Measurements from ENCODE around the gene GADL1. TPM values are rescaled to one million over a fixed set of nuclear protein-coding genes. Genes with fewer than 3 reads are reported as not detected.
A peak's percentile ranks its signal among the peaks of the same experiment; 100 is the strongest.

The GADL1 gene
- total RNA-seq, 4 donors from 2014 or later: 0.13 to 0.55 (median 0.42) TPM

GRCh38 chr3:30696403-30696819, 198.1 kb downstream of the GADL1 start:
- H3K4me1 ChIP-seq: peaks cover 28 to 35% of the 10 kb centered on the region in 2 donors
- no peak for DNase-seq

GRCh38 chr3:30695302-30696061, 199.0 kb downstream of the GADL1 start:
- intact Hi-C loops (cut with DNase I; ENCODE audit: low total_unique reads) (loop anchor here (5.0 to 10.0 kb wide), 4 partner anchors 181 to 578 kb away; no protein-coding TSS in a partner anchor), in situ Hi-C loops (cut with MboI; ENCODE audit: low sequenced_read_pairs in 4 of 4) (loop anchor here in 3 of 4 donors (10.0 to 25.0 kb wide), 4 partner anchors 183 to 658 kb away; no protein-coding TSS in a partner anchor)
- DNase-seq: no peak
- Histone ChIP-seq H3K4me3 (no peak overlapping the region), H3K27ac (peak overlapping the region in 3 of 4 donors; percentile 29 to 71 (median 44)), H3K4me1 (peaks cover 28 to 35% of the 10 kb centered on the region in 2 donors), H3K27me3 (no peaks in the 10 kb centered on the region), H3K9me3 (no peaks in the 10 kb centered on the region), H3K36me3 (peaks cover 0 to 8% of the 10 kb centered on the region in 2 donors)
- TF ChIP-seq POLR2A (IDR thresholded peaks at IDR 0.05): no peak
- TF ChIP-seq CTCF (IDR thresholded peaks at IDR 0.05 in 4 of 5, conservative IDR thresholded peaks at IDR 0.05 in 1 of 5): no peak
- ATAC-seq: peak in 1 of 2 donors; percentile 29

More at GRCh38 chr3:30696403-30696819, 198.1 kb downstream of the GADL1 start:
- intact Hi-C loops (cut with DNase I; ENCODE audit: low total_unique reads): loop anchor here (5.0 to 10.0 kb wide), 4 partner anchors 182 to 579 kb away; no protein-coding TSS in a partner anchor
- no peak overlapping the region for H3K4me3 ChIP-seq
- peak overlapping the region; percentile 29 to 71 (median 38) for H3K27ac ChIP-seq
- no peak for TF ChIP-seq CTCF (IDR thresholded peaks at IDR 0.05 in 4 of 5, conservative IDR thresholded peaks at IDR 0.05 in 1 of 5)
- TF ChIP-seq POLR2A (IDR thresholded peaks at IDR 0.05): no peak
- H3K27me3 ChIP-seq: no peaks in the 10 kb centered on the region
- ATAC-seq: peak in 1 of 2 donors; percentile 56
- in situ Hi-C loops (cut with MboI; ENCODE audit: low sequenced_read_pairs in 4 of 4): loop anchor here in 3 of 4 donors (10.0 to 25.0 kb wide), 4 partner anchors 184 to 659 kb away; no protein-coding TSS in a partner anchor
- no peaks in the 10 kb centered on the region for H3K9me3 ChIP-seq
- H3K36me3 ChIP-seq: peaks cover 0 to 8% of the 10 kb centered on the region in 2 donors

- intact Hi-C loops (cut with DNase I; ENCODE audit: low total_unique reads): loop anchor here (5.0 to 10.0 kb wide), 4 partner anchors 180 to 577 kb away; no protein-coding TSS in a partner anchor
- TF ChIP-seq CTCF (IDR thresholded peaks at IDR 0.05 in 4 of 5, conservative IDR thresholded peaks at IDR 0.05 in 1 of 5) (no peak), POLR2A (IDR thresholded peaks at IDR 0.05) (no peak)
- Histone ChIP-seq H3K4me3 (no peak overlapping the region), H3K36me3 (peaks cover 0 to 8% of the 10 kb centered on the region in 2 donors), H3K27ac (no peak overlapping the region), H3K4me1 (peaks cover 29 to 35% of the 10 kb centered on the region in 2 donors), H3K27me3 (no peaks in the 10 kb centered on the region), H3K9me3 (no peaks in the 10 kb centered on the region)
- ATAC-seq (no peak), DNase-seq (no peak)
- in situ Hi-C loops (cut with MboI; ENCODE audit: low sequenced_read_pairs in 4 of 4): loop anchor here in 3 of 4 donors (10.0 to 25.0 kb wide), 4 partner anchors 182 to 657 kb away; no protein-coding TSS in a partner anchor
Observed at GRCh38 chr3:30694668-30695067, 199.8 kb downstream of the GADL1 start.

DNA sequence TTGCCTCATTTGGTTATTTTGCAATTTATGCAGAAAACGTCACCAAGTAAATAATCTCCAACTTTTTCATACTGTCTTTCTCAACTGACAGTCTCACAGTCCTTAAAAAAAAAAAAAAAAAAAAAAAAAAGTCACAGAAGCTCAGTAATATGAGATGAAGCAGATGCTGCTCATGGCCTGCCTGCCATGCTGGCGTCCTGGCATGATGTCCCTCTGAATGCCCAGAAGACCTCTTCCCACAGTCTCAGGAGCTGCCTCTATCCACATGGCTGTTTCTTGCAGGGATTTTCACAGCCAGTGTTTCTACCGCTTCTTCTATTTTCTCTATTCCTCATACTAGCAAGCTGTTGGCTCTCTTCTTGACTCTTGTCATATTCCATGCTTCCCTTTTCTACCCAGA, 200.3 kb downstream of the GADL1 start:
- TF ChIP-seq POLR2A (IDR thresholded peaks at IDR 0.05): no peak
- no peak for TF ChIP-seq CTCF (IDR thresholded peaks at IDR 0.05 in 4 of 5, conservative IDR thresholded peaks at IDR 0.05 in 1 of 5)
- no peaks in the 10 kb centered on the region for H3K9me3 ChIP-seq
- ATAC-seq (no peak), DNase-seq (no peak)
- H3K27me3 ChIP-seq: no peaks in the 10 kb centered on the region
- H3K36me3 ChIP-seq: peaks cover 0 to 8% of the 10 kb centered on the region in 2 donors
- in situ Hi-C loops (cut with MboI; ENCODE audit: low sequenced_read_pairs in 4 of 4): loop anchor here in 3 of 4 donors (10.0 to 25.0 kb wide), 4 partner anchors 182 to 657 kb away; no protein-coding TSS in a partner anchor
- intact Hi-C loops (cut with DNase I; ENCODE audit: low total_unique reads): loop anchor here (10.0 kb wide), 3 partner anchors 179 to 489 kb away; no protein-coding TSS in a partner anchor
- H3K4me1 ChIP-seq: peaks cover 34 to 40% of the 10 kb centered on the region in 2 donors
- no peak overlapping the region for H3K4me3 ChIP-seq
- no peak overlapping the region for H3K27ac ChIP-seq

All from gastrocnemius medialis (tissue), 4 donors.